ENCODE measurements around the gene CCDC24.
A peak's percentile ranks its signal among the peaks of the same experiment; 100 is the strongest.

The CCDC24 gene

DNA sequence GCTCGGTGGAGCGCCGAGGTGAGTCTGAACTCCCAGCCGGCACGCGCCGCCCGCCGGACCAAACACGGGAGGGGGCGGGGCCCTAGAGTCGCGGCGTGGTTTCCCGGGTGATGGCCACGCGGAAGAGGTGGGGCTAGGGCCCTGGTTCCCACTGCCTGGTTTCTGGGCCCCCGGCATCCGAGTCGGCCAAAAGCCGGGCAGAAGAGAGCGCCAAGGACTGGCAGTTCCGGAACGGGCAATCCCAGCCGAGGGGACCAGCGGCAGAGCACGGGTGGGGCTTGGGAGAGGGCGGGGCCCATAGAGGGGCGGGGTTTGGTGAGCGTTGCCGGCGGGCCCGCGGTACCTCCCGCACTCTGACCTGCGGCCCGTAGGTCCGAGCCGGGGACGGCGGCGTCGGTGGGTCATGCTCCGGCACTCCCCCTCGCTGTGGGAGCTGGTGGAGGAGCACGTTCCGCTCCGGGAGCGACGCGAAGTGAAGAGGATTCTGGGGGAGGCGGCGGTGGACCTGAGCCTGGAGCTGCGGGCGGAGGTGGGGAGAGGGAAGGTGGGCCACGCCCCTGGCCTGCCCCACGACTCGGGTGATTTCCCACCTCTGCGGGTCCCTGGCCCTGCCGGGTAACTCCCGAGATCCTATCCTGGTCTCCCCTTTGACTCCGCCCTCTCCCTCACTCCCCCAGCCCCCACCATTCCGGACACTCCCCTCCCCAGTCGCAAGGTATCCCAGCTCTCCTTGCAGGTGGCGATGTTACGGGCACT lies at the start of gene CCDC24:
CCDC24 (plus strand) TSS at position 124 of the 756 bp plus-strand sequence; CDS start at position 404, 280 bp downstream.
- peak; percentile 94 for DNase-seq (ENCODE audit: low spot score)

DNA sequence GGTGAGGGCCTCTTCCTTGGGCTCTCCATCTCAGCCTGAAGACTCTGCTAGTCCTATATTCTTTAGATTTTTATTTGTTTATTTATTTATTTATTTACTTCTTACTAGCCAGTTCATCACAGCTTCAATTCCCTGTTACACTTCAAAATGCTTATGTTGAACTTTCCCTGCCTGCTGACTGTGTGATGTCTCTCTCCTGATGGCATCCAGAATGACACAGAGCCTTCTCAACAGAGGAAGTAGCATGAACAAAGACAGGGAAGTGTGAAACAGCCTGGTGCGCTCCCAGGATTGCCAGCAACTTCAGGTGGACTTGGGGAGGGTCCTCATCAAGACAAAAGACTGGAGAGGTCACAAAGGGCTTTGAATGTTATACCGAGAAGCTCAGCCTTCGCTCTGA lies 49.0 kb upstream of the CCDC24 start:
- DNase-seq (ENCODE audit: low spot score) = no peak

DNA sequence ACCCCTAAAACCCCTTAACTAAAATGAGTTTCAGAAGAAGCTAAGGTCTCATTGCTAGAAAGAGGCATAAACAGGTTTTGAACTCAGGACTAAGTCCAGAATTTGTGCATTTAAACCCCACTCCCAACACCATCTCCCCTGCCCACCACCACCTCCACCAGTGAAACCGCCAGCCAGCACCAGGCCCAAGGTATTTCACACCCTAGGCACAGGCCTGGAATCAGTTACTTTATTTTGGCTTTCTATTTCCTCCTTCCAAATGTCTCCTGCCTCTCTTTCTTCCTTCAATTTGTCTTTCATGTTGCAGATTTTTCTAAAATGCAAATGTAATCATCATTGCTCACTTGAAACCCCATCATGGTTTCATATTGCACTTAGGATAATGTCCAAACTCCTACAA lies 46.5 kb upstream of the CCDC24 start:
- DNase-seq (ENCODE audit: low spot score) = no peak

DNA sequence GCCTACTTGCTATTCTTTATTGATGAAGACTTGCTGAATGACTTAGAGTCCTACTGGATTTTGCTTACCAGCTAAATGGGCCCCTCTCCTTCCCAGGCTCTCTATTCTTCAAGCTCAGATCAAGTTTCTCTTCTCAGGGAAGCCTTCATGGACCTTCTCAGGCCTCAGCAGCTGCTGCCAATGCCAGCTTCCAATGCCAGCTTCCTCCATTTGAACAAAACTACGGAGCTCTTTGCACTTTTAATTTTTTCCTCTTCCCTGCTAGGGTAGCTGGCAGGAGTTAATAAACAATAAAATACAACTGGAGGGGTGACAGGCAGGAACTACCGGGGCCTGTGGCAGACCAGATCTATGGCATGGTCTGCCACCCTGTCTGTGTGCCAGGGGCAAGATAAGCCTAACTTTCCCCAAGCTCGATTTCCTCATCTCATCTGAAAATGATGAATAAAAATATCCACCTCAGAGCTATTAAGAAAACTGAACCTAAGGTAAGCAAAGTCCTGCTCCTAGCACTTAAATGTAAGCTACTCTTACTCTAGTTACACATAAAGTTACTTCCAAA lies 45.6 kb upstream of the CCDC24 start:
- DNase-seq (ENCODE audit: low spot score) = no peak

- DNase-seq (ENCODE audit: low spot score) = peak; percentile 99
Observed at GRCh38 chr1:43946236-43947060, 45.0 kb upstream of the CCDC24 start, which contains the start of gene IPO13. IPO13 (plus strand) TSS chr1:43946950; CDS start chr1:43947601, 651 bp downstream.

- peak; percentile 21 for DNase-seq (ENCODE audit: low spot score)
Observed at GRCh38 chr1:43947061-43947873, 44.1 kb upstream of the CCDC24 start.

DNA sequence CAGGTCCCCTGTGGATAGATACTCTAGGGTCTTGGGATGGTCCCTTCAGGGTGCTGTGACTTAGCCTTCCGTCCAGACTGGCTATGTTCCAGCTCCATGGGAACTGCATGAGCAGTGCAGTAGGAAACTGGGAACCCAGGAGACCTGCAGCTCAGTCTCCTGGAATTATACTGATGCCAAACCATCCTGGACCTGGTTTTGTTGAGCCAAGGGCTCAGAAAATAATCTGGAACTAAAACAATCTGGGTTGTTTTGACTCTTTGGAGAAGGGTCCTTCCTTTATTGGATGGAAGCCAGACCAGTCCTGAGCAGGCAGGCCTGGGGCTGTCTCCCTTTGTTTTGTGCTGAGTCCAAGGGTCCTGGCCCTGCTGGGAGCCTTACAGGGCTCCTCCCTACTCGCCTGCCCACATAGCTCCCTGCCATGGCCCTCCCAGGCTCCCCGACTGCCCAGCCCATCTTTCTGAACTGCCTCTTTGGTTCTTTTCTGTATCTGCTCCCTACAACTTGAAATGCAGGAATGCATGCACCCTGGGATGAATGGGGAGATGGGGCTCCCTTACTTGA lies 43.4 kb upstream of the CCDC24 start:
- peak; percentile 27 for DNase-seq (ENCODE audit: low spot score)

DNA sequence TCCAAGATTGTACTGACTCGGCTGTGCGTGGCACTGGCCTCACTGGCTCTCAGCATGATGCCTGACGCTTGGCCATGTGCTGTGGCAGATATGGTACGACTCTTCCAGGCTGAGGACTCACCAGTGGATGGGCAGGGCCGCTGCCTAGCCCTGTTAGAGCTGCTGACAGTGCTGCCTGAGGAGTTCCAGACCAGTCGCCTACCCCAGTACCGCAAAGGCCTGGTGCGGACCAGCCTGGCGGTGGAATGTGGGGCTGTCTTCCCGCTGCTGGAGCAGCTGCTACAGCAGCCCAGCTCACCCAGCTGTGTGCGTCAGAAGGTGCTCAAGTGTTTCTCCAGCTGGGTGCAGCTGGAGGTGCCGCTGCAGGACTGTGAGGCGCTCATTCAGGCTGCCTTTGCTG lies 41.7 kb upstream of the CCDC24 start:
- DNase-seq (ENCODE audit: low spot score) = no peak

- DNase-seq (ENCODE audit: low spot score) = peak; percentile 18
Observed at GRCh38 chr1:43951021-43951985, 40.1 kb upstream of the CCDC24 start.

DNA sequence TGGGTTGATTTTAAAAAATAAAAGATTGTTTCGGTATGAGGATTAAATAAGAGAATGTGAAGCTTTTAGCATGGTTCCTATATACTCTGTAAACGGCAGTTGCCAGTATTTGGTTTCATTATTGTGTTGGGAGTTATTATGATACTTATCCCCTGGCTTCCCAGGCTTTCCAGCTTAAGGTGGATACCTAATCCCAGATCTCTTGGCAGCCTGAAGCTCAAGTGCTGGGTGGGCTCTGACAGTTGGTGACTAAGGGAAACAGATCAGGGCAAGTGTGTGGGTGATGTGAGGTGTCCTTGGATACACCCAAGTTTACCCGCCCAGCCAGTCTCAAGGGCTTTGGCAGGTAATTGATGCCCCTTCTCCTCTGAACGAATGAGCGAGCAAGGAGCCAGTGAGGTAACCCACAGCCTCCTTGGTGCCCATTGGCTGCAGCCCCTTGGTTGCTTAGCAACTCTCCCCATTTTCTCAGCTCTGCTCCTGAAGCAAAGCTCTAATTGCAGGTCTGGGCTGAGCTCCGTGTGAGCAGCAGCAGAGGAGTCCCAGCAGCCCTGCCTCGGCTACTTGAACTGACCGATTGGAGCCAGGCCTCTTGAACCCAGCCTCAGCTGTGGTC lies 38.6 kb upstream of the CCDC24 start:
- no peak for DNase-seq (ENCODE audit: low spot score)

- no peak for DNase-seq (ENCODE audit: low spot score)
Observed at GRCh38 chr1:43953361-43953760, 38.0 kb upstream of the CCDC24 start.

- DNase-seq (ENCODE audit: low spot score) = no peak
Observed at GRCh38 chr1:43954036-43954435, 37.4 kb upstream of the CCDC24 start.

GRCh38 chr1:43956234-43956633 lies 35.2 kb upstream of the CCDC24 start:
- DNase-seq (ENCODE audit: low spot score) = no peak

DNA sequence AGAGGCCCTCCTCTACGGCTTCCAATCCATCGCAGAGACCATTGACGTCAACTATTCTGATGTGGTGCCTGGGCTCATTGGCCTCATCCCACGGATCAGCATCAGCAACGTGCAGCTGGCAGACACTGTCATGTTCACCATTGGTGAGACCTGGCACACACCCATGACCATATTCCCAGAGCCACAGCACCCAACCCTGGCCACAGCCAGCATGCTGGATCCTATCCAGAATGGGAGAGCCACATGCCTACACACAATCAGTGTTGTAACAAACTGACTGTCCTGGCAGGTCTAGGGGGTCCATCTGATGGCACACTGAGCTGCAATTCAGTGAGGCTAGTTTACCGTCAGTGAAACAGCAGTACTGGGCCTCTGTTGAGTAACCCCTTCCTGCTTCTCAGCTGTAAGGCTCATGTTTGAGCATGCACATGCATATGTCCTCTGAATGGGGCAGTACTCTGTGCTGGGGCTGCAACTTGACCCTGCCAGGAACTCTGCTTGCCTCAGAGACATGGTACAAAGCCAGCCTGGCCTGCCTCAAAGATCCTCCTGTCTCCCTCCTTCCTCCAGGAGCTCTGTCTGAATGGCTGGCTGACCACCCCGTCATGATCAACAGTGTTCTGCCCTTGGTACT lies 33.9 kb upstream of the CCDC24 start:
- no peak for DNase-seq (ENCODE audit: low spot score)

DNA sequence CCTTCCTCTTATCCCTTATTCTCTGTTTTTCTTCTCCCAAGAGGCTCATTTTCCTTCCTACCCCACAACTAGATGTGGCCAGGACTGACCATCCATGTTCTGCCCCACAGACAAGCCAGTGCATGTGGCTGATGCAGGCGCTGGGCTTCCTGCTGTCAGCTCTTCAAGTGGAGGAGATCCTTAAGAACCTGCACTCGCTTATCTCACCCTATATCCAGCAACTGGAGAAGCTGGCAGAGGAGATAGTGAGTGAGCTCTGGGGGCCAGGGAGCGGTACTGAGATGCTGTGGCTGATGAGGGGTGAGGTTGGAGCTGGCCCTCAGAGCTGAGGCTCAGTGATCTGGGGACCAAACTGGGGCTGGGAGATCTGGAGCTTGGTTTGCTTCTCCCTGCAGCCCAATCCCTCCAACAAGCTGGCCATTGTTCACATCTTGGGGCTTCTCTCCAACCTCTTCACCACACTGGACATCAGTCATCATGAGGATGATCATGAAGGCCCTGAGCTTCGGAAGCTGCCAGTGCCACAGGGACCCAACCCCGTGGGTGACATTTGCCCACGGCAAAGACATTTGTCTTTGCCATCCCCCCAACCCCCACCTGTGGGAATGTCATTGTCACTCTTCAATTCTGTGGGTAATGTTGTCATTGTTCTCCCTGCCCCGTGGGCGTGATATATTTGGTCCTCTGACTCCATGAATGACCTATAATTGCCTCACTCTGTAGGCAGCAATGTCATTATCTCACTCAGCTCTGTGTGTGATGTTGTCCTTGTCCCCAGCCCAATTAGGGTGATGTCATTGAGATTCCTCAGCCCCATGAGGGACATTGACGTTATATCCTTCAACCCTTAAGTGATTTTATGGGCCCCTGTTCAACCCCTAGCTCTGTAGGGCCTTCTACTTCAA lies 32.8 kb upstream of the CCDC24 start:
- no peak for DNase-seq (ENCODE audit: low spot score)

- DNase-seq (ENCODE audit: low spot score) = no peak
Observed at GRCh38 chr1:43960798-43961197, 30.6 kb upstream of the CCDC24 start.

- DNase-seq (ENCODE audit: low spot score) = no peak
Observed at GRCh38 chr1:43961692-43962091, 29.7 kb upstream of the CCDC24 start.

- DNase-seq (ENCODE audit: low spot score) = no peak
Observed at GRCh38 chr1:43962324-43962723, 29.1 kb upstream of the CCDC24 start.
